Activated CD4-positive, alpha-beta T cell treated with anti-CD3 and anti-CD28 coated beads for 1 hour (primary cell): ENCODE results near the gene CDO1.
A peak's percentile ranks its signal among the peaks of the same experiment; 100 is the strongest.

ENCODE experiments used
- DNase-seq: peaks from one replicate; pipeline ENCODE4 v3.0.0-alpha.2; 2020

The CDO1 gene

GRCh38 chr5:115816226-115817081 is at the start of gene CDO1:
CDO1 (minus strand) TSS chr5:115816659; CDS start chr5:115816397, 262 bp downstream.
- DNase-seq = no peak

- DNase-seq = no peak
These were observed 42.9 kb upstream of the CDO1 start for GRCh38 chr5:115859378-115859777.

GRCh38 chr5:115858396-115858795 is 41.9 kb upstream of the CDO1 start:
- DNase-seq = no peak

GRCh38 chr5:115857626-115858349 is 41.3 kb upstream of the CDO1 start:
- no peak for DNase-seq

GRCh38 chr5:115857057-115857479 is 40.6 kb upstream of the CDO1 start:
- no peak for DNase-seq

DNA sequence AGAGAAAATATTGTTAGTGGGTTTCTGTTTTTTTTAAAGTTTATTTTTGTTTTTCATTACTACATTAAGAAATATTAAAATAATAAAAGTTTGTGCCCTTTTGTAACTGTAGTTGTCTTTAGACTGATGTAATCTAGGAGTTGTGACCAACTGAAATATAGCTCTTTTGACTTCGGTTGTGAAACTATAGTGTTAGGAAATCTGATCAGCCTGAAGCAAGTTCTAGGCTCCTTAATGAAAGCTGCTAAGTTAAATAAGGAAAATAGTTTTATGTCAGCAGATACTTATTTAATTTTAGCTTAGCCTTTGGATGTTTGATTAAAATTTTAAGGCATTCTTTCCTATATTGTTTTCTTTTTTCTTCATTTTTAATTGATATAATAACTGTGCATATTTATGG is 39.5 kb upstream of the CDO1 start:
- DNase-seq = no peak

DNA sequence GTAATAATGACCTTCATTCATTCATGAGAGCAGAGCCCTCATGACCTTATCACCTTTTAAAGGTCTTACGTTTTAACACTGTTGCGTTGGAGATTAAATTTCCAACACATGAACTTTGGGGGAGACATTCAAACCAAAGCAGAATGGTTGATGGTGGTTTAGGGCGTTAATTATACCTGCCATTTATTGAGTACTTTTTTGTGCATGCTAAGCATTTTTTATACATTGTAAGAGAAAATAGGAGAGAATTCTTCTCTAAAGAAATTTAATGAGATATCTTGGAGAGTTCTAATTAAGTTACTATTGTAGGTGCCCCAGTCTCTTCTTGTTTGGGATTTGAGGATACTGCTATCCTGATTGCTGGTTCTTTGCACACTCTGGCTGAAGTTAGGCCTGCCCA is 37.7 kb upstream of the CDO1 start:
- no peak for DNase-seq

GRCh38 chr5:115850744-115851416 is 34.4 kb upstream of the CDO1 start:
- no peak for DNase-seq

DNA sequence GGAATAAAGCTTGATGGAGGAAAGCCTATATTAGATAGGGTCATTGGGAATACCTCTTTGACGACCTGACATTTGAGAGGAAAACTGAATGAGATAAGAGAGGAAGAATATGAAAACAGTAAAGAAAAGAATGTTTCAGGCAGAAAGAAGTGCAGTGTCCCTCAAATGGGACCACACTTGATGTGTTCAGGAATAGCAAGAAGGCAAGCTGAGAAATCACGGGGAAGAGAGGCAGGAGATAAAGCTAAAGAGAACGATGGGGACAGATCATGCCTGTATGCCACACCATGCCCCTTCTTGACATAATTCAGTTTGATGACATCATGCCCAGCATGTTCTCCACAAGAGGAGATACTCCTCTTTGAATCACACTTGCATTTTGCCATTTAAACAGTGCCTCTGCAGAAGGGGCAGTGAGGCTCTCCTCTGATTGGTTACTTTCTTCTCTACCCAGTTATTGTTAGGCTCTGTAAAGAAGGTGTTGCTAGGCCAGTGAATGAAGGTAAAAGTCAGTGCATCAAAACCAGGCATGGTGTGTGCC is 32.9 kb upstream of the CDO1 start:
- no peak for DNase-seq

- DNase-seq = no peak
These were observed 30.8 kb upstream of the CDO1 start for GRCh38 chr5:115847290-115847689.

DNA sequence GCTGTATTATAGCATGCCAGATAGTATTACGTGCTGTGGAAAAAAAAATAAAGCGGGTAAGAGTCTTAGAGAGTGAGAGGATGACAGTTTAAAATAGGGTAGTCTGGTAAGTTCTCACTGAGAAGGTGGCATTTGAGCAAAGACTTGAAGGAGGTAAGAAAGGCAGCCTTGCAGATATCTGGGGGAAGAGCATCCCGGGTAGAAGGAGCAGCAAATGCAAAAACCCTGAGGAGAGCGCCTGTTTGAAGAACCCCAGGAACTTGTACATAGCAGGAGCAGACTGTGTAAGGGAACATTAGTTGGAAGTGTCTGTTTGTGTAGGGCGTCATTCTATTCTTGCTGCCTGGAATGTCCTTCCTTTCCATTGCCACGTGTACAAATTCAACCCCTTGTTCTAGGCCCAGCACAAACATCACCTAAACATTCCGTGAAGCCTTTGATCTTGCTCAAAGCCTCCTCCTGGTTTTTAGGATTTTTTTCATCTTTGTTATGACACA is 27.9 kb upstream of the CDO1 start:
- DNase-seq = no peak

- DNase-seq = no peak
These were observed 27.1 kb upstream of the CDO1 start for GRCh38 chr5:115843444-115844130.

DNA sequence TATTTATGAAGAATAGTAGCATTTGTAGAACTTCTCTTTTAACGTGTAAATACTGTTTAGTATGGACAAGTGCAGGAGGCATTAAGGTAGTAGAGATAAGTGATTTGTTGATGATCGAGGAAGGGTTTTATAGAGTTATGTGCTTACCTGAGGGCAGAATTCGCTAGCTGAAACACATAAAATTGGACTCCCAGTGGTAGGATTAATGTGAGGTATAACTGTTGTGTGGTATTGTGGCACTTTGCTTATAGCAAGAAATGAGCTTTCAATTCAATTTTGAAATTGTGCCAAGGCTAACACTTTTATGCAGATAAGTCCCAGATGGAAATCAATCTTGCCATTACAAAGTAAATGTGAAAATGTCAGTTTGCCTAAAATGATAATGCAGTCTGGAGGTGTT is 26.5 kb upstream of the CDO1 start:
- DNase-seq = no peak

GRCh38 chr5:115842089-115842935 is 25.9 kb upstream of the CDO1 start:
- DNase-seq = peak; percentile 14

DNA sequence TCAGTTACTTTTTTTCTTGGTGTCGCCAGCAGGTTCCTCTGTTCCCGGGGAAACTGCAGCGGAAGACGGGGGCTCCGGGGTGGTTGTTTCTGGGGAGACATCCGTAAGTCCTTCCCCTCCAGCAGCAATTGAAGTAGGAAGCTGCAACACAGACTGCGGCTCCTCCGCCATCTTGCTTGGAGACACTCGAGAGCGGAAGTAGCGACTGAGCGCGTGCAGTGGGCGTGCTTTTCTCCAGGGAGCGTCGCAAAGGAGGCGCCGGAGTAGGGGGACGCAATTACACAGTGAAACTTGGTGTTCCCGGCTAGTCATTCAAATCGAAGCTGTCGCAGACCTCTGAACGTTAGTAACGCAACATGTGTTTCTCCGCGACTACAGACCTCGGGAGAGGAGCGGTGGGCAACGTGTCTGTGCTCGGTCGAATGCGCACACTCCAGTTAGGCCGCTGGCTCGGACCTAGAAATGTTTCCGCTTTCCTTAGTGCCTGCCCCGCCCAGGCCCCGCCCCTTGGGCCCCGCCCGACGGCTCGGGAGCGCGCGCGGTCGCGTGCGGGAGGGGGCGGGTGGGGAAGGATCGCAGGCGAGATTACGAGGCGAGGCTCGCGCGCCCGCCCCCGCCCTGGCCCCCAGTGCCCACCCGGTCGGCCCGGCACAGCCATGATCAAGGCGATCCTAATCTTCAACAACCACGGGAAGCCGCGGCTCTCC is 25.1 kb upstream of the CDO1 start, which contains the start of the genes AP3S1 and ATG12:
AP3S1 (plus strand) TSS at position 554 of the 707 bp plus-strand sequence; CDS start at position 657, 103 bp downstream.
ATG12 (minus strand) TSS at position 184 of the 707 bp plus-strand sequence; CDS start at position 171, 13 bp downstream.
- peak; percentile 83 for DNase-seq

DNA sequence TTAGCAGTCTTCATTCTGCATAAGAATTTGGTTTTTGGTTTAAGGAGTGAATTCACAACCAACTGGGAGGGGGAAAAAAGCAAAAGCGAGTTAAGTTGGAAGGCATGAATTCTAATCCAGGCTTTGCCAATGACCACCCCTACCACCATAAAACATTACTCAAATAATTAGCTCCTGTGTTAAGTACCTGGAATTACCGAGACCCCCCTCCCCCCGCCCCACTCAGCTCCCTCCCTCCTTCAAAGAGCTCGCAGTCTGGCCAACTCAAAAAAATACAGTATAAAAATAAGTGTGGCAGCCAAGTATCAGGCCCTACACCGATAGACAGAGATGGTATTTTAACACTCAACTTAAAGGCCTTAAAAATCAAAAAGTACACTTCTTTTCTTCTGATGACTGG is 24.4 kb upstream of the CDO1 start:
- no peak for DNase-seq

- no peak for DNase-seq
These were observed 22.5 kb upstream of the CDO1 start for GRCh38 chr5:115838885-115839518.

- no peak for DNase-seq
These were observed 19.0 kb upstream of the CDO1 start for GRCh38 chr5:115835481-115835880.

DNA sequence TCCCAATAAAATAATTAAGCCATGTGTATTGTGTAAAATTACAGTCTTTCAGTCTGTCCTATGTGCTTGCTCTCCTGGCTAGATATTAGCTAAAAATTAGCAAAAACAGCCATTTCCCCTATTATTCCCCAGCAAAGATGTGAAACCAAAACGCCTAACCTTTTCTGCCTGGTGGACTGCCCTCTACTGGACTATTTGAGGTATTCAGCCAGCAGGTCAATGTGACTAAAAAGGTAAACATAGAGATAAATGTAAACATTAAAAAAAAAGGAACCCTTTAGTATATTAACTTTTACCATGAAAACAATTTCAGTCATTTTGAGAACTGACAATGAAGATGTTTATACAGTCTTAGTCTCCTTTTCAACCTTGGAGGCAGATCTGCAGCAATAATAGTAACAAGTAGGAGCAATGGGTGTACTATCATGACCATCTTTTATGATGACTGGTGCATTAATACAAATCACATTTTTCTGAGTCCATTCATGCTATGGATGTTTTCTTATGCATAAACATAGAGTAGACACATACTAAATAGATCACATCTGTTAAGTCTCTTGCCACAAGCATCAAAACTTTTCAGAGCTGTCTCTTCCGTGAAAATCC is 14.8 kb upstream of the CDO1 start:
- no peak for DNase-seq

GRCh38 chr5:115829913-115830312 is 13.5 kb upstream of the CDO1 start:
- no peak for DNase-seq
